ENCODE results near the gene NAB2.

The NAB2 gene

DNA sequence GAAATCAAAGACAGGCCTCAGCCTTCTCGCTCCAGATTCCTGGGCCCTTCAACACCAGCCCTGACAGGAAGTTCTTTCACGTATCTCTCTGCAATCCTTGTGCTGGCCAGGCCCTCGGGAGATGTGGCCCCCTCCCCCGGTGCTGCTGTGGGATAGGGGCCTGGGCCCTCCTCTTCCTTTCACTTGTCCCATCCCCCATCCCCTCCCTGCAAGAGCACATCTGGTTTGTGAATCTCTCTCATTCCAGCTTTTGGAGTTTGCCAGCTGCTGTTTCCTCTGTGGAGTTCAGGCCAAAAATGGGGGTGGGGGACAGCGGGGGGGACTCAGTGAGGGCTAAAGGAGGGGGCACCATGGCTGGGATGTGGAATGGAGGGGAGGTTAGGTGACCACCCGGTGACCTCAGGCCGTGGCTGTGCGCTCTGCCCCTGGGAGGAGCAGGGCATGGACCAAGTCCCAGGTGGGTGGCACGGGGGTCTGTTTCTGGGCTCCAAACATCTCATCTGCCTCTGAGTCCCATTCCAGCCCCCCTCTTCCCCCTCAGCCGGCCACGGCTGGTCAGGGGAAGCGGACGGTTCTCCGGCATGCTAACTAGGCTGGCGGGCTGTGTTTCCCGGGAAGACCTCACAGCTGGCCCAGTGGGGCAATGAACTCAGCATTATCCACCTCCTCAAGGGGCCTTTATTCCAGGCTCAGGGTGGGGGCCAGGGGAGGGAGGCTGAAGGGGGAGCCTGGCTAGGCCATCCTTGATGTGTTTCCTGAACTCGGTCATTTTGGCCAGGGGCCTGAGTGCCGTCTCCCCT lies 46.8 kb downstream of the NAB2 start:
- TF ChIP-seq, protein P1, sequence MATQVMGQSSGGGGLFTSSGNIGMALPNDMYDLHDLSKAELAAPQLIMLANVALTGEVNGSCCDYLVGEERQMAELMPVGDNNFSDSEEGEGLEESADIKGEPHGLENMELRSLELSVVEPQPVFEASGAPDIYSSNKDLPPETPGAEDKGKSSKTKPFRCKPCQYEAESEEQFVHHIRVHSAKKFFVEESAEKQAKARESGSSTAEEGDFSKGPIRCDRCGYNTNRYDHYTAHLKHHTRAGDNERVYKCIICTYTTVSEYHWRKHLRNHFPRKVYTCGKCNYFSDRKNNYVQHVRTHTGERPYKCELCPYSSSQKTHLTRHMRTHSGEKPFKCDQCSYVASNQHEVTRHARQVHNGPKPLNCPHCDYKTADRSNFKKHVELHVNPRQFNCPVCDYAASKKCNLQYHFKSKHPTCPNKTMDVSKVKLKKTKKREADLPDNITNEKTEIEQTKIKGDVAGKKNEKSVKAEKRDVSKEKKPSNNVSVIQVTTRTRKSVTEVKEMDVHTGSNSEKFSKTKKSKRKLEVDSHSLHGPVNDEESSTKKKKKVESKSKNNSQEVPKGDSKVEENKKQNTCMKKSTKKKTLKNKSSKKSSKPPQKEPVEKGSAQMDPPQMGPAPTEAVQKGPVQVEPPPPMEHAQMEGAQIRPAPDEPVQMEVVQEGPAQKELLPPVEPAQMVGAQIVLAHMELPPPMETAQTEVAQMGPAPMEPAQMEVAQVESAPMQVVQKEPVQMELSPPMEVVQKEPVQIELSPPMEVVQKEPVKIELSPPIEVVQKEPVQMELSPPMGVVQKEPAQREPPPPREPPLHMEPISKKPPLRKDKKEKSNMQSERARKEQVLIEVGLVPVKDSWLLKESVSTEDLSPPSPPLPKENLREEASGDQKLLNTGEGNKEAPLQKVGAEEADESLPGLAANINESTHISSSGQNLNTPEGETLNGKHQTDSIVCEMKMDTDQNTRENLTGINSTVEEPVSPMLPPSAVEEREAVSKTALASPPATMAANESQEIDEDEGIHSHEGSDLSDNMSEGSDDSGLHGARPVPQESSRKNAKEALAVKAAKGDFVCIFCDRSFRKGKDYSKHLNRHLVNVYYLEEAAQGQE (IDR thresholded peaks at IDR 0.05; ENCODE audit: low read depth): no peak
- TF ChIP-seq RAD21 (IDR thresholded peaks at IDR 0.05; ENCODE audit: low read depth) (no peak), TEAD4 (IDR thresholded peaks at IDR 0.05) (no peak), NFIC (IDR thresholded peaks at IDR 0.05) (no peak), CEBPB (IDR thresholded peaks at IDR 0.05) (no peak)

DNA sequence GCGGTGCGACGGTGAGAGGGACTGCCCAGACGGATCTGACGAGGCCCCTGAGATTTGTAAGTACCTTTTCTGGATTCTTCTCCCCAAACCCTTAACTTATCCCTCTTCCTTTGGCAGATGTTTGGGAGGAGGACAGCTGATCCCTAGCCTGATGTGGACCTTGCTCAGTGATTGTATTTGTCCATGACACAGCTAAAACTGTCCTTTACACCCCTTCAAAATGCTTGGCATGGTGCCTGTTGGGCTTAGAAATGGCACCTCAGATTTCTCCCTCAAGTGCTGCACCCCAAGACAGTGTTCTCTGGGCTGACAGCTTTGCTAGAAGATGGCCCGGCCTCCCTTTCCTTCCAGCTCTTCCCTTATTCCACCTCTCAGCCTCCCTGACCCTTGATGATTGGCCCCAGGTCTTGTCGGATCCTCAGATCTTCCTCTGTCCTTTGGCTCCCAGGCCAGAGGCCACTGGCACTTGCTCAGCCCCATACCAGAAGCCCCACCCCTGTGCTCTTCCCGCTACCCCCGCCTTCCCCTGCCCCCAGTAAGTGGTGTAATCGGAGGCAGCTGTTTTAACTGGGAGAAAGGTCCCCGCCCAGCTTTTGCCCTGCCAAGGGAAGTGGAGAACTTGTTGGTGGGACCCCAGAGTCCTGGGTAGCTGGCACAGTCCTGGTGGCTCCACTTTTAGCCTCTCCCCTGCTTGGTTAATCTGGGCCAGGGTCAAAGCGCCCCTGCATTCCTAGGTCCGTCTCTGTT lies 49.8 kb downstream of the NAB2 start:
- no peak for TF ChIP-seq YY1 (IDR thresholded peaks at IDR 0.05; ENCODE audit: low read depth)
- no peak for TF ChIP-seq TEAD4 (IDR thresholded peaks at IDR 0.05)
- no peak for TF ChIP-seq RAD21 (IDR thresholded peaks at IDR 0.05; ENCODE audit: low read depth)

DNA sequence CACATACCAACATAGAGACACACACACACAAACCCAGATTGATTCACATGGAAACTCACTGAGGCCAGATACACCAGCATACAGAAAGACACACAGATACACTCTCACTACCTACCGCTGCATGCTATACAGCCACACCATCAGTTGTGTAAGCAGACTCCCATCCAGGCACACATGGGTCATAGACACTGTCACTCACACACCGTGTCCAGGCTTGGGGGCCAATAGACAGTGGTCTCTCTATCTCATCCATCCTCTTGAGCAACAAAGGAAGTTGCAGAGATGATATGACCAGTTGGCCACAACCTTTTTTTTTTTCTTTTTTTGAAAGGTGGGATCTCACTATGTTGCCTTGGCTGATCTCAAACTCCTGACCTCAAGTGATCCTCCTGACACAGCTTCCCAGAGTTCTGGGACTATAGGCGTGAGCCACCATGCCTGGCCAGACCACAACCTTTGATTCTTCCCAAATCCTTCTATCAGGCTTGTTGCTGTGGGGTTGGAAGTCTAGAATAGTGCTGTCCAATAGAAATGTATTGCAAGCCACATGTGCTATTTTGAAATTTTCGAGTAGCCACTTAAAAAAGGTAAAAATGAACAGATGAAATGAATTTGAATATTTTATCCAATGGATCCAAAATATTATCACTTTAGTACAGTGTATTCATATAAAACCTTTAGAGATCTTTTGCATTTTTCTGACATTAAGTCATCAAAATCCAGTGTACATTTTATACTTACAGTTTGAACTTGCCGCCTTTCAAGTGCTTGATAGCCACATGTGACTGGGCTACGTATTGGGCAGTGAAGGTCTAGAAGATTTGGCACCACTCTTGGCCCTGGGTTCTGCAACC lies 51.1 kb downstream of the NAB2 start:
- TF ChIP-seq YY1 (IDR thresholded peaks at IDR 0.05; ENCODE audit: low read depth): no peak
- no peak for TF ChIP-seq FOXM1 (IDR thresholded peaks at IDR 0.05; ENCODE audit: borderline replicate concordance, low read depth)
- TF ChIP-seq TAF1 (IDR thresholded peaks at IDR 0.05; ENCODE audit: low read depth): no peak
- no peak for TF ChIP-seq EGR1 (IDR thresholded peaks at IDR 0.05)
- TF ChIP-seq NFIC (IDR thresholded peaks at IDR 0.05): no peak
- no peak for TF ChIP-seq USF1 (IDR thresholded peaks at IDR 0.05)
- TF ChIP-seq CREB1 (IDR thresholded peaks at IDR 0.05; ENCODE audit: low read depth): no peak
- no peak for TF ChIP-seq CEBPB (IDR thresholded peaks at IDR 0.05)
- TF ChIP-seq TCF12 (IDR thresholded peaks at IDR 0.05; ENCODE audit: low read depth): no peak
- TF ChIP-seq, protein P2, sequence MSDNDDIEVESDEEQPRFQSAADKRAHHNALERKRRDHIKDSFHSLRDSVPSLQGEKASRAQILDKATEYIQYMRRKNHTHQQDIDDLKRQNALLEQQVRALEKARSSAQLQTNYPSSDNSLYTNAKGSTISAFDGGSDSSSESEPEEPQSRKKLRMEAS (IDR thresholded peaks at IDR 0.05): no peak
- TF ChIP-seq ZBTB7A (IDR thresholded peaks at IDR 0.05; ENCODE audit: low read depth): no peak
- no peak for TF ChIP-seq EP300 (IDR thresholded peaks at IDR 0.05; ENCODE audit: borderline replicate concordance)
- no peak for TF ChIP-seq RAD21 (IDR thresholded peaks at IDR 0.05; ENCODE audit: low read depth)
- TF ChIP-seq, protein P1 (IDR thresholded peaks at IDR 0.05; ENCODE audit: low read depth): no peak
- TF ChIP-seq TEAD4 (IDR thresholded peaks at IDR 0.05): no peak

DNA sequence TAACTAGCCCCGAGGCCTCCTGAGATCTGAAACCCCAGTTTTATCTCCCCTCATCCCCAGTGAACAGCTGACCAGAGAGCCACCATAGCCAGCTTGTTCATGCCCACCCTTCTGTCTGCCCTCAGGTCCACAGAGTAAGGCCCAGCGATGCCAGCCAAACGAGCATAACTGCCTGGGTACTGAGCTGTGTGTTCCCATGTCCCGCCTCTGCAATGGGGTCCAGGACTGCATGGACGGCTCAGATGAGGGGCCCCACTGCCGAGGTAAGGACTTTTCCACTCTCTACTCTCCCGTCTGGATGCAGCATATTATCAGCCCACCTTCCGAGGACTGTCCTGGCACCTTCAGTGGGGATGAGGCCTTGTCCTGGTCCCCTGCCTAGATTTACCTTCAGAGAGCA lies 52.3 kb downstream of the NAB2 start:
- TF ChIP-seq NFIC (IDR thresholded peaks at IDR 0.05) (no peak), FOXM1 (IDR thresholded peaks at IDR 0.05; ENCODE audit: borderline replicate concordance, low read depth) (no peak), TAF1 (IDR thresholded peaks at IDR 0.05; ENCODE audit: low read depth) (no peak), EGR1 (IDR thresholded peaks at IDR 0.05) (no peak), CREB1 (IDR thresholded peaks at IDR 0.05; ENCODE audit: low read depth) (no peak), ZBTB7A (IDR thresholded peaks at IDR 0.05; ENCODE audit: low read depth) (no peak), EP300 (IDR thresholded peaks at IDR 0.05; ENCODE audit: borderline replicate concordance) (no peak), CEBPB (IDR thresholded peaks at IDR 0.05) (no peak), YY1 (IDR thresholded peaks at IDR 0.05; ENCODE audit: low read depth) (no peak), TEAD4 (IDR thresholded peaks at IDR 0.05) (no peak), RAD21 (IDR thresholded peaks at IDR 0.05; ENCODE audit: low read depth) (no peak), USF1 (IDR thresholded peaks at IDR 0.05) (no peak), TCF12 (IDR thresholded peaks at IDR 0.05; ENCODE audit: low read depth) (no peak)
- TF ChIP-seq, protein P2 (IDR thresholded peaks at IDR 0.05): no peak
- TF ChIP-seq, protein P1 (IDR thresholded peaks at IDR 0.05; ENCODE audit: low read depth): no peak

Data from Ishikawa (cell line).